Measurements from ENCODE around the gene MED13L.

The MED13L gene

DNA sequence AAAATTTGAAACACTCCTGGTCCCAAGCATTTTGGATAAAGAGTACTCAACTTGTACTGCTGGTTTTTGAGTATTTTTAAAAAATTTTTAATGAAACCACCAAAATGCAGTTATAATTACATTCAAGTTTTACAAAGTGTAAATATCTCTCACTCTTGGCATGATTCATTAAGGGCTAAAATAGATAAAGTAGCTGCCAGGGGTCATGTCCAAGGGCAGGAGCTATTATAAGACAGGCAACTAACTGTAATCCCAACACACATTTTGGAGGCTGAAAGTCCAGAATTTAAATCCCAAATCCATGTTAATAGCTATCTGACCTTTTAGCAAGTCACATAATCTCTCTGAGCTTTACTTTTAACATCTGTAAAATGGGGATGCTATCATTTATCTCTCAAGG lies 207.6 kb downstream of the MED13L start (continued):
- TF ChIP-seq TOX (CRISPR knock-in tag; IDR thresholded peaks at IDR 0.05; ENCODE audit: borderline replicate concordance) (no peak), ZFP30 (CRISPR knock-in tag; IDR thresholded peaks at IDR 0.05) (no peak)
- TF ChIP-seq, protein P1, sequence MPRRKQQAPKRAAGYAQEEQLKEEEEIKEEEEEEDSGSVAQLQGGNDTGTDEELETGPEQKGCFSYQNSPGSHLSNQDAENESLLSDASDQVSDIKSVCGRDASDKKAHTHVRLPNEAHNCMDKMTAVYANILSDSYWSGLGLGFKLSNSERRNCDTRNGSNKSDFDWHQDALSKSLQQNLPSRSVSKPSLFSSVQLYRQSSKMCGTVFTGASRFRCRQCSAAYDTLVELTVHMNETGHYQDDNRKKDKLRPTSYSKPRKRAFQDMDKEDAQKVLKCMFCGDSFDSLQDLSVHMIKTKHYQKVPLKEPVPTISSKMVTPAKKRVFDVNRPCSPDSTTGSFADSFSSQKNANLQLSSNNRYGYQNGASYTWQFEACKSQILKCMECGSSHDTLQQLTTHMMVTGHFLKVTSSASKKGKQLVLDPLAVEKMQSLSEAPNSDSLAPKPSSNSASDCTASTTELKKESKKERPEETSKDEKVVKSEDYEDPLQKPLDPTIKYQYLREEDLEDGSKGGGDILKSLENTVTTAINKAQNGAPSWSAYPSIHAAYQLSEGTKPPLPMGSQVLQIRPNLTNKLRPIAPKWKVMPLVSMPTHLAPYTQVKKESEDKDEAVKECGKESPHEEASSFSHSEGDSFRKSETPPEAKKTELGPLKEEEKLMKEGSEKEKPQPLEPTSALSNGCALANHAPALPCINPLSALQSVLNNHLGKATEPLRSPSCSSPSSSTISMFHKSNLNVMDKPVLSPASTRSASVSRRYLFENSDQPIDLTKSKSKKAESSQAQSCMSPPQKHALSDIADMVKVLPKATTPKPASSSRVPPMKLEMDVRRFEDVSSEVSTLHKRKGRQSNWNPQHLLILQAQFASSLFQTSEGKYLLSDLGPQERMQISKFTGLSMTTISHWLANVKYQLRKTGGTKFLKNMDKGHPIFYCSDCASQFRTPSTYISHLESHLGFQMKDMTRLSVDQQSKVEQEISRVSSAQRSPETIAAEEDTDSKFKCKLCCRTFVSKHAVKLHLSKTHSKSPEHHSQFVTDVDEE (CRISPR knock-in tag; IDR thresholded peaks at IDR 0.05) = no peak

DNA sequence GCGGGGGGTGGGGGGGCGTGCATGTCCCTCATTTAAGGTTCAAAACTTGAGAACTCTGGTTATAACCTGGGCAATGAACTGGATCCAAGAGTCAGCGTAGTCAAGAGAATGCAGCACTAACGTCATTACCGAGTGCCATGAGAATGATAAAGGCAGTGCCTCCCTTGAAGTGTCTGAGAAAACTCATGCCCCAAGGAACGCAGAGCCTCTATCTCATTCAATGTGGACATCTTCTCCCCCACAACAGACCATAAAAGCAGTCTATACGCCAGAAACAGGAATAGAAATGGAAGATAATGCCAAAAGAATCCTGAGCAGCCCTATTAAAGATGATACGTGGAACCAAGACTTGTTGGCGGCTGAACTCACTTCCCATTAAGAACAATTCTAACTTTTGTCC lies 208.6 kb downstream of the MED13L start:
- ATAC-seq = no peak
- TF ChIP-seq, protein P2, sequence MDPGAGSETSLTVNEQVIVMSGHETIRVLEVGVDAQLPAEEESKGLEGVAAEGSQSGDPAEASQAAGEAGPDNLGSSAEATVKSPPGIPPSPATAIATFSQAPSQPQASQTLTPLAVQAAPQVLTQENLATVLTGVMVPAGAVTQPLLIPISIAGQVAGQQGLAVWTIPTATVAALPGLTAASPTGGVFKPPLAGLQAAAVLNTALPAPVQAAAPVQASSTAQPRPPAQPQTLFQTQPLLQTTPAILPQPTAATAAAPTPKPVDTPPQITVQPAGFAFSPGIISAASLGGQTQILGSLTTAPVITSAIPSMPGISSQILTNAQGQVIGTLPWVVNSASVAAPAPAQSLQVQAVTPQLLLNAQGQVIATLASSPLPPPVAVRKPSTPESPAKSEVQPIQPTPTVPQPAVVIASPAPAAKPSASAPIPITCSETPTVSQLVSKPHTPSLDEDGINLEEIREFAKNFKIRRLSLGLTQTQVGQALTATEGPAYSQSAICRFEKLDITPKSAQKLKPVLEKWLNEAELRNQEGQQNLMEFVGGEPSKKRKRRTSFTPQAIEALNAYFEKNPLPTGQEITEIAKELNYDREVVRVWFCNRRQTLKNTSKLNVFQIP (CRISPR knock-in tag; IDR thresholded peaks at IDR 0.05; ENCODE audit: borderline replicate concordance, low read depth) = no peak
- TF ChIP-seq, protein P3, sequence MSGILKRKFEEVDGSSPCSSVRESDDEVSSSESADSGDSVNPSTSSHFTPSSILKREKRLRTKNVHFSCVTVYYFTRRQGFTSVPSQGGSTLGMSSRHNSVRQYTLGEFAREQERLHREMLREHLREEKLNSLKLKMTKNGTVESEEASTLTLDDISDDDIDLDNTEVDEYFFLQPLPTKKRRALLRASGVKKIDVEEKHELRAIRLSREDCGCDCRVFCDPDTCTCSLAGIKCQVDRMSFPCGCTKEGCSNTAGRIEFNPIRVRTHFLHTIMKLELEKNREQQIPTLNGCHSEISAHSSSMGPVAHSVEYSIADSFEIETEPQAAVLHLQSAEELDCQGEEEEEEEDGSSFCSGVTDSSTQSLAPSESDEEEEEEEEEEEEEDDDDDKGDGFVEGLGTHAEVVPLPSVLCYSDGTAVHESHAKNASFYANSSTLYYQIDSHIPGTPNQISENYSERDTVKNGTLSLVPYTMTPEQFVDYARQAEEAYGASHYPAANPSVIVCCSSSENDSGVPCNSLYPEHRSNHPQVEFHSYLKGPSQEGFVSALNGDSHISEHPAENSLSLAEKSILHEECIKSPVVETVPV (CRISPR knock-in tag; IDR thresholded peaks at IDR 0.05) = no peak
- TF ChIP-seq ZNF8 (CRISPR knock-in tag; IDR thresholded peaks at IDR 0.05) (no peak), ZNF70 (CRISPR knock-in tag; IDR thresholded peaks at IDR 0.05) (no peak), GLIS3 (CRISPR knock-in tag; IDR thresholded peaks at IDR 0.05) (no peak)

DNA sequence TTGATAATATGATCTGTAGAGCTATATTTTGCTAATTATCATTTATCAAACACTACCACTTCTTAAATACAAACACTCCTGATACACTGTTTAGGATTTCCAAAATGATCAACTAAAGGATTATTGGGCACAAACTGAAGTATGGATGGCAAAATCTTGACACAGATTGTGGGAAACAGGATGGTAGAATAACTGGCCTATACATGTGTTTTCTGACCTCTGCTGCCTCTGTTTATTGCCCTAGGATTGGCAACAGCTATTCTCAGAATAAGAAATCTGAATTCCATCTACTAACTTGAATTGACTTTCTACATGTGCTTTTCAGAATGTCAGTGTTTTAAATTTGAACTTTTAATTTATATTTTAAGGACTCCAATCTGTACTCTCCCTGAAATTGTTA lies 209.1 kb downstream of the MED13L start:
- ATAC-seq = no peak
- TF ChIP-seq, protein P2 (CRISPR knock-in tag; IDR thresholded peaks at IDR 0.05; ENCODE audit: borderline replicate concordance, low read depth) = no peak
- TF ChIP-seq ISL1 (CRISPR knock-in tag; IDR thresholded peaks at IDR 0.05) = no peak
- TF ChIP-seq ARNTL (CRISPR knock-in tag; IDR thresholded peaks at IDR 0.05; ENCODE audit: borderline replicate concordance, low read depth) = no peak
- no peak for TF ChIP-seq BACH2 (CRISPR knock-in tag; IDR thresholded peaks at IDR 0.05; ENCODE audit: borderline replicate concordance)
- TF ChIP-seq RARB (CRISPR knock-in tag; IDR thresholded peaks at IDR 0.05) = no peak
- TF ChIP-seq, protein P3 (CRISPR knock-in tag; IDR thresholded peaks at IDR 0.05) = no peak
- TF ChIP-seq PPARA (CRISPR knock-in tag; IDR thresholded peaks at IDR 0.05; ENCODE audit: borderline replicate concordance) = no peak
- TF ChIP-seq TCF4 (CRISPR knock-in tag; IDR thresholded peaks at IDR 0.05; ENCODE audit: borderline replicate concordance) = no peak
- no peak for TF ChIP-seq CSDC2 (CRISPR knock-in tag; IDR thresholded peaks at IDR 0.05)
- TF ChIP-seq, protein P1 (CRISPR knock-in tag; IDR thresholded peaks at IDR 0.05) = no peak

DNA sequence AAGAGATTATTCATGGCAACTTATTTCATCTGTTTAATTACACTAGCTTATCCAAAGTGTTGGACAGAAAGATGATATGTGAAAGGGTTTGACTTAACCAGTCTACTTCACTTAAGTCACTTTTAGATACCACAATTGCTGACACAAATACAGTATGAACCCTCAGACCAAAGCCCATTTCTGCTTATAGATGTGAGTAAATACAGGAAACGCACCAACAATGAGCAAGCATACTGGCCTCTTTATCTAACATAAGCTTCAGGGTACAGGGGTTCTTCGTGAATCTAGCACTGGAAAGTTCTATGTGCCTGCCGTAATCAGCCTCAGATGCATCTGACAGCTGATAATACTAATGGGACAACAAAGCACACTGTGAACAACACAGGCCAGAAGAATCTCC lies 209.6 kb downstream of the MED13L start:
- no peak for ATAC-seq
- TF ChIP-seq TCF4 (CRISPR knock-in tag; IDR thresholded peaks at IDR 0.05; ENCODE audit: borderline replicate concordance) (no peak), OSR1 (CRISPR knock-in tag; IDR thresholded peaks at IDR 0.05) (no peak), ESRRG (CRISPR knock-in tag; IDR thresholded peaks at IDR 0.05) (no peak), CSDC2 (CRISPR knock-in tag; IDR thresholded peaks at IDR 0.05) (no peak), ISL1 (CRISPR knock-in tag; IDR thresholded peaks at IDR 0.05) (no peak), BACH2 (CRISPR knock-in tag; IDR thresholded peaks at IDR 0.05; ENCODE audit: borderline replicate concordance) (no peak), ARNTL (CRISPR knock-in tag; IDR thresholded peaks at IDR 0.05; ENCODE audit: borderline replicate concordance, low read depth) (no peak), SNAI2 (CRISPR knock-in tag; IDR thresholded peaks at IDR 0.05) (no peak), RARB (CRISPR knock-in tag; IDR thresholded peaks at IDR 0.05) (no peak)
- TF ChIP-seq, protein P2 (CRISPR knock-in tag; IDR thresholded peaks at IDR 0.05; ENCODE audit: borderline replicate concordance, low read depth) = no peak
- TF ChIP-seq, protein P4, sequence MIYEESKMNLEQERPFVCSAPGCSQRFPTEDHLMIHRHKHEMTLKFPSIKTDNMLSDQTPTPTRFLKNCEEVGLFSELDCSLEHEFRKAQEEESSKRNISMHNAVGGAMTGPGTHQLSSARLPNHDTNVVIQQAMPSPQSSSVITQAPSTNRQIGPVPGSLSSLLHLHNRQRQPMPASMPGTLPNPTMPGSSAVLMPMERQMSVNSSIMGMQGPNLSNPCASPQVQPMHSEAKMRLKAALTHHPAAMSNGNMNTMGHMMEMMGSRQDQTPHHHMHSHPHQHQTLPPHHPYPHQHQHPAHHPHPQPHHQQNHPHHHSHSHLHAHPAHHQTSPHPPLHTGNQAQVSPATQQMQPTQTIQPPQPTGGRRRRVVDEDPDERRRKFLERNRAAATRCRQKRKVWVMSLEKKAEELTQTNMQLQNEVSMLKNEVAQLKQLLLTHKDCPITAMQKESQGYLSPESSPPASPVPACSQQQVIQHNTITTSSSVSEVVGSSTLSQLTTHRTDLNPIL (CRISPR knock-in tag; IDR thresholded peaks at IDR 0.05; ENCODE audit: low read depth) = no peak
